Erythroblast (primary cell): Measurements from ENCODE around the gene BRSK1.

ENCODE experiments used
- GATA1 ChIP-seq: IDR thresholded peaks from 2 replicates; pipeline ENCODE4 v1.6.1; 2011; ENCODE audit warnings: low read depth, mild to moderate bottlenecking, control low read depth, low read length, moderate library complexity
- POLR2A ChIP-seq: IDR thresholded peaks from 2 replicates; pipeline ENCODE4 v1.6.1; 2011; ENCODE audit warnings: mild to moderate bottlenecking, low read length

DNA sequence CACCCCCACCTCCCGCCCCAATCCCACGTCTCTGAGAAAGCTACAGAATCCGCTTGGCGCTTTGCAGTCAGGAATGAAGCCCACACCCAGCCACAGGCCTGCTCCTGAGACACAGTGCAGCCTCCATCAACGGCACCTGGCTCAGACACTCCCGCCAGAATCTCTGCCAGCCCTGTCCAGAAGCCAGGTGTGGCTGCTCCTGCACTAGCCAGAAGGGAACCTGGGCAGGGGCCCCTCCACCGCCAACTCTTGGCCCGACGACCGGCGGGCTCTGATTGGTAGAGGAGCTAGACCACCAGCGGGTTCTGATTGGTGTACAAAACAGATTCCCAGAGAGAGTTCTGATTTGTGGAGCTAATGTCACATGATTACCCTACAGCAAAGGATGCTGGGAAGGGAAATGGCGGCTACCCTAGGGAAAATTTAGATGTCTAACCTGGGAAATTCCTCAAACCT, 22.1 kb upstream of the BRSK1 start:
- TF ChIP-seq POLR2A, result no peak
- no peak for TF ChIP-seq GATA1
